GM21390 (cell line): Measurements from ENCODE around the gene GPR37L1.

Experiments
- ATAC-seq: cut with Tn5 transposase; IDR thresholded peaks from one replicate; pipeline ENCODE4 v1.9.1; 2021; ENCODE audit not compliant: unreplicated experiment

Gene GPR37L1, protein sequence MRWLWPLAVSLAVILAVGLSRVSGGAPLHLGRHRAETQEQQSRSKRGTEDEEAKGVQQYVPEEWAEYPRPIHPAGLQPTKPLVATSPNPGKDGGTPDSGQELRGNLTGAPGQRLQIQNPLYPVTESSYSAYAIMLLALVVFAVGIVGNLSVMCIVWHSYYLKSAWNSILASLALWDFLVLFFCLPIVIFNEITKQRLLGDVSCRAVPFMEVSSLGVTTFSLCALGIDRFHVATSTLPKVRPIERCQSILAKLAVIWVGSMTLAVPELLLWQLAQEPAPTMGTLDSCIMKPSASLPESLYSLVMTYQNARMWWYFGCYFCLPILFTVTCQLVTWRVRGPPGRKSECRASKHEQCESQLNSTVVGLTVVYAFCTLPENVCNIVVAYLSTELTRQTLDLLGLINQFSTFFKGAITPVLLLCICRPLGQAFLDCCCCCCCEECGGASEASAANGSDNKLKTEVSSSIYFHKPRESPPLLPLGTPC

DNA sequence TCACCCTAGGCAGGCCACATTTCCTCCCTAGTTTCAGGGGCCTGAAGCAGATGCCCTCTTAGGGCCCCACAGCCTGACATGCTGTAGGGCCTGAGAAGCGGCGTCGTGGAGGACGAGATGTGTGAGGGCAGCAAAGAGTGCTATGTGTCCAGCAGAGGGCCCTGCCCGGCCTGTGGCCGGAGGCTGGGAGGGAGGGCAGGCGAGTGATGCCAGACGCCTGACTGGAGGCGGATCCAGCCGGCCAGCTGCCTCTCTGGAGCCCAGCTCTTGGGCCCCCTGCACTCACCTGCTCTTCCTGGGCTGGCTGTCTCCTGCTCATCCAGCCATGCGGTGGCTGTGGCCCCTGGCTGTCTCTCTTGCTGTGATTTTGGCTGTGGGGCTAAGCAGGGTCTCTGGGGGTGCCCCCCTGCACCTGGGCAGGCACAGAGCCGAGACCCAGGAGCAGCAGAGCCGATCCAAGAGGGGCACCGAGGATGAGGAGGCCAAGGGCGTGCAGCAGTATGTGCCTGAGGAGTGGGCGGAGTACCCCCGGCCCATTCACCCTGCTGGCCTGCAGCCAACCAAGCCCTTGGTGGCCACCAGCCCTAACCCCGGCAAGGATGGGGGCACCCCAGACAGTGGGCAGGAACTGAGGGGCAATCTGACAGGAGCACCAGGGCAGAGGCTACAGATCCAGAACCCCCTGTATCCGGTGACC is at the start of gene GPR37L1:
Gene GPR37L1, plus strand, starts transcription at position 279 of the 697 bp plus-strand sequence. Its CDS starts 47 bp downstream, at position 326.
- ATAC-seq = no peak

- no peak for ATAC-seq
Measured at GRCh38 chr1:202073206-202073605, 49.5 kb upstream of the GPR37L1 start.

DNA sequence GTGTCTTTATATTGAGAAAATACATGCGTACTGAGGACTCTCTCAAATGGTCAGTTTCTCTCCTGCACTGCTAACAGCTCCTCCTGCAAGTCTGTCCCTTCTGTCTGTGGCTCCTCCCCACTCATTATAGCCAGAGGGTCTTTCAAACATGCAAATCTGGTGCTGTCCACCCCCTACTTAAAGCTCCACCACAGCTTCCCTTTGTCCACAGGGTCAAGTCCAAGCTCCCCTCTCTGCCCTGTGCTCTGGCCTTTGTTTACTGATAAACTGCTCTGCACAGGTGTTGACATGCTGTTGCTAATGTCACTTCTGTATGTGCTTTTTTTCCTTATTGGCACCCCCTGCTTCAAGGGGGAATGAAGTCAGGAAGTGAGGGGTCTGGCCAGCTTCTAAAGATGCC is 47.7 kb upstream of the GPR37L1 start:
- no peak for ATAC-seq

DNA sequence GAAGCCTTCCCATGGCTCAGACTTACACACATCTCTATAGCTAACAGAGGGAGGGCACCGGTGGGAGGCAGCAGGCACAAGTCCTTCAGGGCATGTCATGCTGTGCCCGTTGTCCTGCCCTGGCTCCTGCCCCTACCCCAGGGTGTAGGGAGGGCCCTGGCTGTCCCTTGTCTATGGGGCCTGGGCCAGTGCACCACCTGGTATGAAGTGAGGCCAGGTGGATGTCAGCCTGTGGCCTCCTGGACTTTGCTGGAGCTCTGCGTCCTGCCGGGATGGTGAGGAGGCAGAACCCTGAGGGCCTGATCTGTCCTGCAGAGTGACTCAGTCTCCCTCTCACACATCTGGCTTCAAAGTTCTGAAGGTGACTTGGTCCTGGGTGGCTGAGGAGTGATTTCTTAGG is 47.3 kb upstream of the GPR37L1 start:
- no peak for ATAC-seq

GRCh38 chr1:202076050-202076511 is 46.6 kb upstream of the GPR37L1 start:
- ATAC-seq = no peak

GRCh38 chr1:202078241-202078640 is 44.5 kb upstream of the GPR37L1 start:
- no peak for ATAC-seq

GRCh38 chr1:202081992-202082391 is 40.7 kb upstream of the GPR37L1 start:
- ATAC-seq = no peak

GRCh38 chr1:202084791-202085681 is 37.7 kb upstream of the GPR37L1 start:
- ATAC-seq = no peak

DNA sequence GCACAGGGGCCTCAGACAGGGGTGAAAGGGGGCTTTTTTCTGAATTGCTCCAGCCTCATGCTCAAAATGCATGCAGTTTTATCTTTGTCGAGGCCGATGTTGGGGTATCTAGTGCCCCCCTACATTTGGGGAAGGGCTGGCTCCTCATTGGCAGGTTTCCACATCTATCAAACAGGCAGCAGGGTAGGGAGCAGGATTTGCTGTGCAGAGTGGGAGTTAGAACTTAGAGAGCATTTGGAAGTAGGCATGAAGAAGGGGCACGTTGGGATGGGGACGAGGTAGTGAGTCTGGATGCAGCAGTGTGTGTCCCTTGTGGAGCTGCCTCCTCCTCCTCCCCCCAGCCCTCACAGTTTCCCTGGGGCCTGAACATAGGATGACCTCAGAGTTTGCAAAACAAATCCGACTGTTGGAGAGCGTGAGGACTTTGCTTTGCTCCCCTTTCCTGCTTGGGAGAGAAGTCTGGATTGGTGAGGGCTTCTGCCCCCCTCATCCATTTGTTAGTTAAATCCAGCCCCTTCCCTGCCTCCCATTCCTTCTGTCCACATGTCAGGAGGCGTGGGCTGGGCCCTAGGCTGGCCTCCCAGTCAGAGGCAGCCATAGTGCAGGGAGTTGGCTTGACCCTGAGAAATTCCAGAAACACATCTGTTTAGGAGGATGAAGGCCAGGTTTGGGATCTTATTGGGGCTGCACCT is 36.9 kb upstream of the GPR37L1 start:
- ATAC-seq = no peak

- ATAC-seq = no peak
Measured at GRCh38 chr1:202086579-202087350, 36.0 kb upstream of the GPR37L1 start.

GRCh38 chr1:202088206-202088605 is 34.5 kb upstream of the GPR37L1 start:
- no peak for ATAC-seq

- no peak for ATAC-seq
Measured at GRCh38 chr1:202090994-202091393, 31.7 kb upstream of the GPR37L1 start.

GRCh38 chr1:202093858-202094257 is 28.9 kb upstream of the GPR37L1 start:
- ATAC-seq = no peak

GRCh38 chr1:202101184-202101583 is 21.5 kb upstream of the GPR37L1 start:
- ATAC-seq = no peak

DNA sequence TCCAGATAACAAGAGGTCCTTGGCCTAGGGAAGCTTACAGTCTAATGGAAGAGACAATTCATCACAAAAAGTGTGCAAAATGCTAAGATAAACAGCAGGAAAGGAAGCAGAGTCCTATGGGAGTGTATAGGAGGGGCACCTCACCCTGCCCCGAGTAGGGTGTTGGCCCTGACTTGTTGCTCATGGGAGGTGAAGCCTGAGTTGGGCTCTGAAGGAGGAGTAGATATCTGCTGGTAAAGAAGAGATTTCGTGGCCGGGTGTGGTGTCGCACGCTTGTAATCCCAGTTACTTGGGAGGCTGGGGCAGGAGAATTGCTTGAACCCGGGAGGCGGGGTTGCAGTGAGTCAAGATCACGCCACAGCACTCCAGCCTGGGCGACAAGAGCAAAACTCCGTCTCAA is 18.6 kb upstream of the GPR37L1 start:
- ATAC-seq = no peak

DNA sequence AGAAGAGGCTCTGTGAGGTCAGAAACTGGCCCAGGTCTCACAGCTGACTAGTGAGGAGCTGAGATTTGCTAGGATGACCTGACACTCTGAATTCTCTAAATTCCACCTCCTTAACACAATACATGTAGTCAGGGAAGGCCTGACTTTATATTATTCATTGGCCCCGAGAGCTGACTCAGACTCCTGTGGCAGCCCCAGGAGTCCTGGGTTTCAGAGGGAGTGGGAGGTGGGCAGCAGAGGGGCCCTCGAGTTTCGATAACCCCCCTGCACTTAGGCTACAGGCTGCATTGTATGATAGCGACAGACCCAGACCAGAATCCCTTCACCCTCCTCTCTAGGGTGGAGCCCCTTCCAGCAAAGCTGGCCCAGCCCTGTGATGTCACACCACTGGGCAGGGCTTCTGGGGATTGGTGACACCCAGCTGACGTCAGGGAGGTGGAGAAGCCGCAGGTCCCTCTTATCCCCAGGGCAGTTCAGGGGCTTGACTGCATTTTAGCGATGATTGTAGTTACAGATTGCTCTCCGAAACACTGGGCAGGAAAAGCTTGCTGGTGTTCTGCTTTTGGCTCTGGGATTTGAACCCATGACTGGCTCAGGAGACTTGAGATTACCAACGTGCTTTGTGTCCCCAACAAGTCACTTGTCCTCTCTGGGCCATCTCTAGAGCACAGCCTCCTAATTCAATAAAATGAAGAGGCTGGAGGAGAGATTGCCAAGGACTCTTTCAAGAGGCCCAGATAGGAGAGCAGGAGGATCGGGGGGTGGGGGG is 17.0 kb upstream of the GPR37L1 start:
- ATAC-seq = no peak

GRCh38 chr1:202106340-202107254 is 16.1 kb upstream of the GPR37L1 start:
- no peak for ATAC-seq

GRCh38 chr1:202107321-202107761 is 15.4 kb upstream of the GPR37L1 start:
- no peak for ATAC-seq
